Endothelial cell of umbilical vein (primary cell): ENCODE results near the gene SCAF1. TPM values are rescaled to one million over a fixed set of nuclear protein-coding genes. Genes with fewer than 3 reads are reported as not detected.

ENCODE experiments used
- BruUV-seq: library from RNA; stranded (reverse); fragments of 400-500 nt; replicated peaks from 2 replicates; lab custom pipeline; 2021; lab: Mats Ljungman, UMichigan
- CTCF ChIA-PET: fragments of 300-600, 350-600 bp; sonication (Branson Sonifier 250); formaldehyde crosslinking; loops from one replicate; lab custom pipeline; 2021; ENCODE audit warnings: antibody characterized with exemption, inconsistent platforms; lab: Charles Lee
- POLR2A ChIA-PET: fragments of 300-600, 350-600 bp; sonication (Branson Sonifier 250); formaldehyde crosslinking; loops from one replicate; lab custom pipeline; 2021; ENCODE audit warnings: antibody characterized with exemption, inconsistent platforms; lab: Charles Lee
- DNase-seq: peaks from one replicate; pipeline ENCODE4 v3.0.0-alpha.2; 2011; ENCODE audit warnings: low read depth, low spot score
- FAIRE-seq: peaks from 2 replicates; lab custom pipeline; 2011; peaks lifted over from hg19 to GRCh38; lab: Jason Lieb, UNC
- H2AFZ ChIP-seq: 2 replicates; pipeline ENCODE4 v1.6.0; 2012; ENCODE audit warnings: low read depth, low read length, control low read depth, inconsistent platforms
- H3K27ac ChIP-seq: 2 replicates; pipeline ENCODE4 v1.5.1; 2011; ENCODE audit warnings: low read depth, mild to moderate bottlenecking, control low read depth, low read length, moderate library complexity; ENCODE audit not compliant: insufficient read depth
- H3K27me3 ChIP-seq, 2 experiments: 2 replicates each; pipeline versions ENCODE4 v1.6.0 to v1.6.1; 2011; ENCODE audit warnings: low read length in 2 of 2, mixed read lengths in 1 of 2; ENCODE audit not compliant: control insufficient read depth in 2 of 2, insufficient read depth in 2 of 2
- H3K36me3 ChIP-seq, 2 experiments: 2 replicates in 1 of 2; 3 replicates in 1 of 2; pipeline ENCODE4 v1.5.1; 2011; ENCODE audit warnings: low read length in 2 of 2, mild to moderate bottlenecking in 1 of 2, moderate library complexity in 1 of 2; ENCODE audit not compliant: control insufficient read depth in 2 of 2, insufficient read depth in 2 of 2; ENCODE audit errors: extremely low read depth in 1 of 2
- H3K4me1 ChIP-seq: 3 replicates; pipeline ENCODE4 v1.5.1; 2011; ENCODE audit warnings: mild to moderate bottlenecking, low read length; ENCODE audit not compliant: control insufficient read depth, insufficient read depth; ENCODE audit errors: extremely low read depth
- H3K4me2 ChIP-seq: 2 replicates; pipeline ENCODE4 v1.6.1; 2011; ENCODE audit warnings: low read length, control low read depth, mixed read lengths; ENCODE audit not compliant: insufficient read depth
- H3K4me3 ChIP-seq, 3 experiments: fragments of 200-600 bp in 1 of 3; sonication (generic), shearing (Covaris generic) in 1 of 3; replicated peaks in 1 of 3; 2 replicates each; pipeline ENCODE4 v1.5.1; 2011 to 2016; ENCODE audit warnings: control low read depth in 3 of 3, low read length in 3 of 3, mild to moderate bottlenecking in 2 of 3, inconsistent platforms in 1 of 3, low read depth in 1 of 3, moderate library complexity in 1 of 3; ENCODE audit not compliant: insufficient read depth in 1 of 3
- H3K79me2 ChIP-seq: 2 replicates; pipeline ENCODE4 v1.6.0; 2012; ENCODE audit warnings: low read length, inconsistent platforms; ENCODE audit not compliant: control insufficient read depth, insufficient read depth
- H3K9ac ChIP-seq: replicated peaks from 2 replicates; pipeline ENCODE3; 2011; ENCODE audit warnings: low read length, control low read depth; ENCODE audit not compliant: insufficient read depth; ENCODE audit errors: extremely low read depth
- H3K9me1 ChIP-seq: replicated peaks from 3 replicates; pipeline ENCODE4 v1.6.0; 2011; ENCODE audit warnings: mild to moderate bottlenecking, low read length; ENCODE audit not compliant: control insufficient read depth, insufficient read depth; ENCODE audit errors: extremely low read depth
- H3K9me3 ChIP-seq: replicated peaks from 2 replicates; pipeline ENCODE4 v1.5.1; 2012; ENCODE audit warnings: low read length, inconsistent platforms; ENCODE audit not compliant: control insufficient read depth, insufficient read depth
- H4K20me1 ChIP-seq: replicated peaks from 2 replicates; pipeline ENCODE3; 2011; ENCODE audit warnings: mild to moderate bottlenecking, low read length; ENCODE audit not compliant: control insufficient read depth, insufficient read depth; ENCODE audit errors: extremely low read depth
- CTCF ChIP-seq, 2 donors: IDR thresholded peaks; 1 replicate in 1 of 2; 2 replicates in 1 of 2; pipeline ENCODE4 v1.5.1; 2011; ENCODE audit warnings: low read length in 2 of 2, mild to moderate bottlenecking in 2 of 2, moderate library complexity in 2 of 2, control low read depth in 1 of 2, inconsistent platforms in 1 of 2, low read depth in 1 of 2; ENCODE audit not compliant: insufficient read depth in 1 of 2; ENCODE audit errors: extremely low read depth in 1 of 2
- EZH2 ChIP-seq: IDR thresholded peaks from 2 replicates; pipeline ENCODE4 v1.6.1; 2012; ENCODE audit warnings: borderline replicate concordance, low read depth, mild to moderate bottlenecking, moderate library complexity, low read length, inconsistent platforms; ENCODE audit not compliant: severe bottlenecking
- FOS ChIP-seq: IDR thresholded peaks from 2 replicates; pipeline ENCODE4 v1.6.1; 2011; ENCODE audit warnings: mild to moderate bottlenecking, low read length, moderate library complexity, borderline replicate concordance; ENCODE audit not compliant: insufficient read depth
- GATA2 ChIP-seq: IDR thresholded peaks from 2 replicates; pipeline ENCODE4 v1.7.0; 2011; ENCODE audit warnings: low read depth, mild to moderate bottlenecking, moderate library complexity, mixed read lengths, low read length; ENCODE audit not compliant: insufficient read length, insufficient read depth
- JUN ChIP-seq: IDR thresholded peaks from 2 replicates; pipeline ENCODE4 v1.6.1; 2011; ENCODE audit warnings: borderline replicate concordance, low read depth; ENCODE audit not compliant: insufficient read length, insufficient read depth
- MAX ChIP-seq: IDR thresholded peaks from 2 replicates; pipeline ENCODE4 v1.6.1; 2011; ENCODE audit not compliant: insufficient read depth, insufficient read length
- MYC ChIP-seq: IDR thresholded peaks from one replicate; pipeline ENCODE4 v1.6.1; 2011; ENCODE audit warnings: mild to moderate bottlenecking, low read depth, low read length
- POLR2A ChIP-seq: IDR thresholded peaks from 2 replicates; pipeline ENCODE4 v1.6.1; 2012; ENCODE audit warnings: low read depth, mild to moderate bottlenecking, control low read depth, low read length
- POLR2AphosphoS5 ChIP-seq: IDR thresholded peaks from 2 replicates; pipeline ENCODE4 v1.6.1; 2012; ENCODE audit warnings: low read depth, mild to moderate bottlenecking, control low read depth, low read length, moderate library complexity; ENCODE audit not compliant: insufficient read depth
- dilution Hi-C: fragments of 300-500 bp; cut with MboI; formaldehyde crosslinking; loops from one replicate; pipeline ENCODE4 v1.15.0; 2019; ENCODE audit warnings: low sequenced_read_pairs; ENCODE audit not compliant: extremely low pct_ligation_motif_present
- intact Hi-C: fragments of 100-400 bp; cut with micrococcal nuclease; formaldehyde crosslinking; loops from one replicate; pipeline ENCODE4 v1.10.0; 2022
- polyA plus RNA-seq, 4 experiments: library from polyadenylated mRNA; depleted of rRNA in 3 of 4; stranded (reverse) in 3 of 4; unstranded in 1 of 4; fragments of >200 nt; gene quantifications; 2 replicates each; pipeline versions ENCODE4 v1.2.1 to v1.2.3, GENCODE V29; 2011 to 2012; ENCODE audit warnings: missing spikeins in 1 of 4
- total RNA-seq: library from RNA; stranded (reverse); gene quantifications from 2 replicates; pipeline ENCODE4 v1.2.3, GENCODE V29; 2021

The SCAF1 gene
- total and polyA plus RNA-seq, 2 donors (not counting 3 experiments of a cell fraction or from before 2014, with no cell fraction given): 13.3 to 75.8 TPM

DNA sequence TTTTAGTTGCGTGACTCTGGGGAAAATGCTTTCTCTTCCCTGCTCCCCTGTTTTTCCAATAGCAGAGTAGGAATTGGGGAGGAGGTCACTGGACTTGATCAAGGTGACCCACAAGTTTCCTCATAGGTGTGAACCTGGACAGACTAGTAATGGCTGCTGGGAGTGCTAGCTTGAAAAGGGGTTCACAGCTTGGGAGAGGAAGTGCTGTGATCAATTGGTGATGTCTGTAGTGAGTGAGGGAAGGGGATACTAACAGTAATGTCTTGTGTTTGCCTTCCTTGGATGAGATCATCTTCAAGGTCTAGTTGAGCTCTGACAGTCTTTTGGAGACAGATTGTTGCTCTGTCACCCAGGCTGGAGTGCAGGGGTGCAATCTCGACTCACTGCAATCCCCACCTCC is 25.5 kb downstream of the SCAF1 start:
- intact Hi-C loops: no loop called here
- Histone ChIP-seq H2AFZ (no peak overlapping the region), H3K27ac (no peak overlapping the region), H3K36me3 (peaks cover 0 to 9% of the 10 kb centered on the region in 2 experiments), H3K9me3 (no peaks in the 10 kb centered on the region), H3K79me2 (peaks cover 17% of the 10 kb centered on the region), H3K9me1 (no peaks in the 10 kb centered on the region), H3K4me3 (no peak overlapping the region), H3K9ac (no peak overlapping the region), H3K4me1 (peaks cover 10% of the 10 kb centered on the region), H3K27me3 (no peaks in the 10 kb centered on the region), H4K20me1 (no peaks in the 10 kb centered on the region), H3K4me2 (no peak overlapping the region)
- CTCF ChIA-PET: interaction anchor here (0.8 kb wide), 1 partner anchor 9 kb away, joined by 3 read pairs; no protein-coding TSS in a partner anchor
- no TSS peak for BruUV-seq
- no peak for TF ChIP-seq JUN
- no peak for TF ChIP-seq MAX
- TF ChIP-seq EZH2: no peak
- no peak for TF ChIP-seq CTCF (IDR thresholded peaks at IDR 0.05; ENCODE audit: extremely low read depth in 1 of 2, insufficient read depth in 1 of 2, low read depth in 1 of 2, low read length in 2 of 2)
- TF ChIP-seq FOS: no peak
- no peak for TF ChIP-seq POLR2AphosphoS5
- no peak for TF ChIP-seq POLR2A
- no peak for TF ChIP-seq GATA2
- no peak for TF ChIP-seq MYC
- dilution Hi-C loops: no loop called here
- FAIRE-seq (no peak), DNase-seq (no peak)
- POLR2A ChIA-PET: no interaction called here
